Measurements from ENCODE around the gene KLHL12. TPM values are rescaled to one million over a fixed set of nuclear protein-coding genes. Genes with fewer than 3 reads are reported as not detected.

Gene KLHL12
- total and polyA plus RNA-seq, 10 of the 15 experiments (the other 5 are each of a cell fraction or from before 2014, with no cell fraction given) = 16.0 to 53.8 (median 30.3) TPM

DNA sequence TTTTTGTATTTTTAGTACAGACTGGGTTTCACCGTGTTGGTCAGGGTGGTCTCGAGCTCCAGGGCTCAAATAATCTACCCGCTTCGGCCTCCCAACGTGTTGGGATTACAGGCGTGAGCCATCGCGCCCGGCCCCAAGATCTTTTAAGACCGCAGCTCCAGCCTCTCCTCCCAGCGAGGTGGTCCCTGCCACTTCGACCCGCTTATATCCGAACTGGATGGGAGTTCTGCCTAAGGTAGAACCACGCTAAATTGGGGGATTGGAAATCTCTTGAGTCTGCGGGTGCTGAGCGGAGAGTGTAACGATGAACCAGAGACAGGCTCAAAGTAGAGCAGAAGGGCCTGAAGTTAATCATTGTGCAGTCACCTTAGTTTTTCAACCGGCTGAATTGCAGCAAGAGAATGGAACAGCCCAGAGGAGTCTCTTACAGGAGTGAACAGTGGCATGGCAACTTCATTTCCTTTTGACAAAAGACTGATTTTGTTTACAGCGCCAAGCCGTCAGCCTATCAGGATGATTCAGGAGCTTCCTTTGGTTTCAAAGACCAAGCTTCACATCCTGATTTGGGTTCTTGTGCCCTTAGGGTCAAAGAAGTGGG is 40.7 kb upstream of the KLHL12 start:
- Histone ChIP-seq H2AFZ (ENCODE audit: control insufficient read depth, low read depth, low read length) (peak overlapping the region; percentile 91), H4K20me1 (ENCODE audit: control insufficient read depth, insufficient read depth) (no peaks in the 10 kb centered on the region), H3K9ac (ENCODE audit: control insufficient read depth, insufficient read depth, low read length) (peak overlapping the region; percentile 53), H3K27me3 (replicated peaks in 1 of 2; ENCODE audit: control insufficient read depth in 2 of 2, insufficient read depth in 2 of 2, low read length in 1 of 2) (0 out of 4 replicates have a peak, but pooled peaks cover 0 to 2% of the 10 kb centered on the region in 2 experiments), H3K79me2 (ENCODE audit: control insufficient read depth, insufficient read depth, low read length) (peaks cover 7% of the 10 kb centered on the region), H3K27ac (ENCODE audit: control insufficient read depth, insufficient read depth) (peak overlapping the region; percentile 34; the same call in 1 of the 2 replicates), H3K4me1 (ENCODE audit: control insufficient read depth, insufficient read depth, low read length) (peaks cover 23% of the 10 kb centered on the region), H3K9me3 (replicated peaks; ENCODE audit: control insufficient read depth, insufficient read depth, low read length) (no peaks in the 10 kb centered on the region), H3K36me3 (ENCODE audit: control insufficient read depth in 2 of 2, insufficient read depth in 2 of 2, low read length in 1 of 2) (no peaks in the 10 kb centered on the region; a peak in 2 of 4 replicates), H3K4me3 (peak overlapping the region; percentile 82), H3K4me2 (ENCODE audit: control insufficient read depth, insufficient read depth) (peak overlapping the region; percentile 95)
- SMC1A ChIA-PET (ENCODE audit: uncharacterized antibody, unreplicated experiment) = interaction anchor here (0.7 to 1.5 kb wide), 8 partner anchors 8 to 301 kb away, joined by 3 to 8 read pairs (median 3); partner anchors contain the start of gene TMEM183A
- BruUV-seq (replicated peaks) = no TSS peak
- DNase-seq (ENCODE audit: low read depth, low spot score) (no peak), ATAC-seq (peak; percentile 44), FAIRE-seq (peak; percentile 90)
- RAD21 ChIA-PET (ENCODE audit: unreplicated experiment) = interaction anchor here (0.8 to 1.4 kb wide), 5 partner anchors 8 to 1013 kb away, joined by 3 to 4 read pairs (median 4); partner anchors contain the start of genes TIMM17A and TMEM183A
- TF ChIP-seq, protein P1, sequence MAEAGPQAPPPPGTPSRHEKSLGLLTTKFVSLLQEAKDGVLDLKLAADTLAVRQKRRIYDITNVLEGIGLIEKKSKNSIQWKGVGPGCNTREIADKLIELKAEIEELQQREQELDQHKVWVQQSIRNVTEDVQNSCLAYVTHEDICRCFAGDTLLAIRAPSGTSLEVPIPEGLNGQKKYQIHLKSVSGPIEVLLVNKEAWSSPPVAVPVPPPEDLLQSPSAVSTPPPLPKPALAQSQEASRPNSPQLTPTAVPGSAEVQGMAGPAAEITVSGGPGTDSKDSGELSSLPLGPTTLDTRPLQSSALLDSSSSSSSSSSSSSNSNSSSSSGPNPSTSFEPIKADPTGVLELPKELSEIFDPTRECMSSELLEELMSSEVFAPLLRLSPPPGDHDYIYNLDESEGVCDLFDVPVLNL (IDR thresholded peaks at IDR 0.05; ENCODE audit: low read depth, low read length) = peak; percentile 63; the same call in 1 of the 2 replicates
- TF ChIP-seq SIN3A (IDR thresholded peaks at IDR 0.05; ENCODE audit: low read depth, low read length) (0 out of 2 replicates have a peak, but pooled peaks have one; percentile 7), STAT3 (IDR thresholded peaks at IDR 0.05; ENCODE audit: low read depth, low read length) (no peak), RELA (IDR thresholded peaks at IDR 0.05; ENCODE audit: borderline replicate concordance, partially characterized antibody) (no peak), DPF2 (IDR thresholded peaks at IDR 0.05) (no peak), MTA3 (IDR thresholded peaks at IDR 0.05; ENCODE audit: borderline replicate concordance, low read length) (no peak), NBN (IDR thresholded peaks at IDR 0.05) (no peak; the same call in 1 of the 2 replicates), LARP7 (IDR thresholded peaks at IDR 0.05) (0 out of 2 replicates have a peak, but pooled peaks have one; percentile 41)
- TF ChIP-seq, protein P2, sequence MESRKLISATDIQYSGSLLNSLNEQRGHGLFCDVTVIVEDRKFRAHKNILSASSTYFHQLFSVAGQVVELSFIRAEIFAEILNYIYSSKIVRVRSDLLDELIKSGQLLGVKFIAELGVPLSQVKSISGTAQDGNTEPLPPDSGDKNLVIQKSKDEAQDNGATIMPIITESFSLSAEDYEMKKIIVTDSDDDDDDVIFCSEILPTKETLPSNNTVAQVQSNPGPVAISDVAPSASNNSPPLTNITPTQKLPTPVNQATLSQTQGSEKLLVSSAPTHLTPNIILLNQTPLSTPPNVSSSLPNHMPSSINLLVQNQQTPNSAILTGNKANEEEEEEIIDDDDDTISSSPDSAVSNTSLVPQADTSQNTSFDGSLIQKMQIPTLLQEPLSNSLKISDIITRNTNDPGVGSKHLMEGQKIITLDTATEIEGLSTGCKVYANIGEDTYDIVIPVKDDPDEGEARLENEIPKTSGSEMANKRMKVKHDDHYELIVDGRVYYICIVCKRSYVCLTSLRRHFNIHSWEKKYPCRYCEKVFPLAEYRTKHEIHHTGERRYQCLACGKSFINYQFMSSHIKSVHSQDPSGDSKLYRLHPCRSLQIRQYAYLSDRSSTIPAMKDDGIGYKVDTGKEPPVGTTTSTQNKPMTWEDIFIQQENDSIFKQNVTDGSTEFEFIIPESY (IDR thresholded peaks at IDR 0.05) = no peak
- TF ChIP-seq, protein P3, sequence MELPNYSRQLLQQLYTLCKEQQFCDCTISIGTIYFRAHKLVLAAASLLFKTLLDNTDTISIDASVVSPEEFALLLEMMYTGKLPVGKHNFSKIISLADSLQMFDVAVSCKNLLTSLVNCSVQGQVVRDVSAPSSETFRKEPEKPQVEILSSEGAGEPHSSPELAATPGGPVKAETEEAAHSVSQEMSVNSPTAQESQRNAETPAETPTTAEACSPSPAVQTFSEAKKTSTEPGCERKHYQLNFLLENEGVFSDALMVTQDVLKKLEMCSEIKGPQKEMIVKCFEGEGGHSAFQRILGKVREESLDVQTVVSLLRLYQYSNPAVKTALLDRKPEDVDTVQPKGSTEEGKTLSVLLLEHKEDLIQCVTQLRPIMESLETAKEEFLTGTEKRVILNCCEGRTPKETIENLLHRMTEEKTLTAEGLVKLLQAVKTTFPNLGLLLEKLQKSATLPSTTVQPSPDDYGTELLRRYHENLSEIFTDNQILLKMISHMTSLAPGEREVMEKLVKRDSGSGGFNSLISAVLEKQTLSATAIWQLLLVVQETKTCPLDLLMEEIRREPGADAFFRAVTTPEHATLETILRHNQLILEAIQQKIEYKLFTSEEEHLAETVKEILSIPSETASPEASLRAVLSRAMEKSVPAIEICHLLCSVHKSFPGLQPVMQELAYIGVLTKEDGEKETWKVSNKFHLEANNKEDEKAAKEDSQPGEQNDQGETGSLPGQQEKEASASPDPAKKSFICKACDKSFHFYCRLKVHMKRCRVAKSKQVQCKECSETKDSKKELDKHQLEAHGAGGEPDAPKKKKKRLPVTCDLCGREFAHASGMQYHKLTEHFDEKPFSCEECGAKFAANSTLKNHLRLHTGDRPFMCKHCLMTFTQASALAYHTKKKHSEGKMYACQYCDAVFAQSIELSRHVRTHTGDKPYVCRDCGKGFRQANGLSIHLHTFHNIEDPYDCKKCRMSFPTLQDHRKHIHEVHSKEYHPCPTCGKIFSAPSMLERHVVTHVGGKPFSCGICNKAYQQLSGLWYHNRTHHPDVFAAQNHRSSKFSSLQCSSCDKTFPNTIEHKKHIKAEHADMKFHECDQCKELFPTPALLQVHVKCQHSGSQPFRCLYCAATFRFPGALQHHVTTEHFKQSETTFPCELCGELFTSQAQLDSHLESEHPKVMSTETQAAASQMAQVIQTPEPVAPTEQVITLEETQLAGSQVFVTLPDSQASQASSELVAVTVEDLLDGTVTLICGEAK (IDR thresholded peaks at IDR 0.05; ENCODE audit: borderline replicate concordance) = no peak
- in situ Hi-C loops (cut with MboI) = no loop called here
- POLR2A ChIA-PET = interaction anchor here (0.6 to 1.6 kb wide), 4 partner anchors 8 to 39 kb away, joined by 3 to 10 read pairs (median 4); partner anchors contain the start of gene TMEM183A
- WGBS (ENCODE audit: insufficient coverage, insufficient replicate concordance, low lambda C conversion rate, missing lambda C conversion rate) = under 1% methylated on average over 21 of the region's 21 CpGs
- CTCF ChIA-PET = interaction anchor here (0.6 to 1.5 kb wide), 17 partner anchors 8 to 1110 kb away, joined by 3 to 10 read pairs (median 4); partner anchors contain the start of gene KLHL12
- intact Hi-C loops (cut with micrococcal nuclease; ENCODE audit: unreplicated experiment) = loop anchor here (2.0 kb wide), 2 partner anchors 31 to 41 kb away; partner anchors contain the start of gene KLHL12
